ENCODE data around the gene TEKT4. TPM values are rescaled to one million over a fixed set of nuclear protein-coding genes. Genes with fewer than 3 reads are reported as not detected.
"Not testable (repeated sequence)": the region's sequence is repeated elsewhere in the genome, so short reads cannot be mapped to it uniquely, and the experiment has no call there.

The TEKT4 gene
- total RNA-seq: 0.31 TPM

- no peak for DNase-seq
Measured at GRCh38 chr2:94871226-94872087, at the start of gene TEKT4. TSS of gene TEKT4 (plus strand) at chr2:94871430. CDS start at chr2:94871580, 150 bp downstream.

GRCh38 chr2:94839224-94839623 is 32.0 kb upstream of the TEKT4 start:
- DNase-seq: not testable (repeated sequence)

GRCh38 chr2:94856856-94857255 is 14.4 kb upstream of the TEKT4 start:
- DNase-seq: not testable (repeated sequence)

GRCh38 chr2:94857367-94858162 is 13.7 kb upstream of the TEKT4 start:
- not testable (repeated sequence) for DNase-seq

- DNase-seq: not testable (repeated sequence)
Measured at GRCh38 chr2:94858163-94858888, 12.9 kb upstream of the TEKT4 start.

- no peak for DNase-seq
Measured at GRCh38 chr2:94861308-94862152, 9.7 kb upstream of the TEKT4 start.

GRCh38 chr2:94862903-94863302 is 8.3 kb upstream of the TEKT4 start:
- not testable (repeated sequence) for DNase-seq

GRCh38 chr2:94869131-94869530 is 2.1 kb upstream of the TEKT4 start:
- no peak for DNase-seq

GRCh38 chr2:94869552-94870439 is 1.4 kb upstream of the TEKT4 start:
- DNase-seq: no peak

- DNase-seq: no peak
Measured at GRCh38 chr2:94870440-94871225, 597 bp upstream of the TEKT4 start.

GRCh38 chr2:94872088-94872618 is 923 bp downstream of the TEKT4 start:
- DNase-seq: no peak

GRCh38 chr2:94872676-94873361 is 1.6 kb downstream of the TEKT4 start:
- no peak for DNase-seq

- DNase-seq: no peak
Measured at GRCh38 chr2:94873362-94874276, 2.4 kb downstream of the TEKT4 start.

- no peak for DNase-seq
Measured at GRCh38 chr2:94874277-94874997, 3.2 kb downstream of the TEKT4 start.

- no peak for DNase-seq
Measured at GRCh38 chr2:94875064-94875819, 4.0 kb downstream of the TEKT4 start.

- DNase-seq: no peak
Measured at GRCh38 chr2:94875820-94876522, 4.7 kb downstream of the TEKT4 start.

All from occipital lobe (tissue), 2 donors.